Spinal cord (tissue), 10 donors: ENCODE data around the gene CDHR4. TPM values are rescaled to one million over a fixed set of nuclear protein-coding genes. Genes with fewer than 3 reads are reported as not detected.
"Not testable (repeated sequence)": the region's sequence is repeated elsewhere in the genome, so short reads cannot be mapped to it uniquely, and the experiment has no call there.

Experiments
- DNase-seq, 6 donors: peaks; one replicate each; pipeline versions ENCODE4 v3.0.0 to v3.0.0-alpha.2; 2013 to 2015; ENCODE audit warnings: low spot score in 6 of 6, low read depth in 4 of 6
- H3K27ac ChIP-seq: one replicate; pipeline ENCODE4 v1.5.1; 2013; ENCODE audit warnings: low read depth, low read length, control low read depth
- H3K27me3 ChIP-seq: one replicate; pipeline ENCODE4 v1.6.1; 2013; ENCODE audit warnings: low read length; ENCODE audit not compliant: control insufficient read depth, insufficient read depth
- H3K36me3 ChIP-seq: one replicate; pipeline ENCODE4 v1.6.1; 2013; ENCODE audit warnings: low read length; ENCODE audit not compliant: control insufficient read depth, insufficient read depth
- H3K4me1 ChIP-seq: one replicate; pipeline ENCODE4 v1.6.1; 2013; ENCODE audit warnings: low read length; ENCODE audit not compliant: control insufficient read depth, insufficient read depth
- H3K4me3 ChIP-seq: one replicate; pipeline ENCODE4 v1.5.1; 2013; ENCODE audit warnings: low read depth, low read length, control low read depth
- H3K9me3 ChIP-seq: one replicate; pipeline ENCODE4 v1.6.1; 2013; ENCODE audit warnings: low read length; ENCODE audit not compliant: control insufficient read depth, insufficient read depth
- WGBS: methylation state at CpG from one replicate; pipeline ENCODE4 v1.1.5; 2013; ENCODE audit warnings: missing lambda C conversion rate; ENCODE audit not compliant: insufficient coverage; 5-methylcytosine and 5-hydroxymethylcytosine counted together
- polyA plus RNA-seq, 2 donors: library from polyadenylated mRNA; unstranded; fragments of 120-200 nt; gene quantifications; one replicate each; pipeline ENCODE4 v1.2.1, GENCODE V29; 2013; ENCODE audit not compliant: insufficient read length in 2 of 2
- total RNA-seq, 2 donors: library from RNA; depleted of rRNA in 1 of 2; stranded (reverse); fragments of 120-200 nt in 1 of 2; fragments of >200 nt in 1 of 2; gene quantifications; one replicate each; pipeline versions ENCODE4 v1.2.3 to v1.2.4, GENCODE V29; 2013 to 2014
- donor health status: healthy.

The CDHR4 gene
- total and polyA plus RNA-seq, 4 donors = 0.10 to 0.59 (median 0.37) TPM

DNA sequence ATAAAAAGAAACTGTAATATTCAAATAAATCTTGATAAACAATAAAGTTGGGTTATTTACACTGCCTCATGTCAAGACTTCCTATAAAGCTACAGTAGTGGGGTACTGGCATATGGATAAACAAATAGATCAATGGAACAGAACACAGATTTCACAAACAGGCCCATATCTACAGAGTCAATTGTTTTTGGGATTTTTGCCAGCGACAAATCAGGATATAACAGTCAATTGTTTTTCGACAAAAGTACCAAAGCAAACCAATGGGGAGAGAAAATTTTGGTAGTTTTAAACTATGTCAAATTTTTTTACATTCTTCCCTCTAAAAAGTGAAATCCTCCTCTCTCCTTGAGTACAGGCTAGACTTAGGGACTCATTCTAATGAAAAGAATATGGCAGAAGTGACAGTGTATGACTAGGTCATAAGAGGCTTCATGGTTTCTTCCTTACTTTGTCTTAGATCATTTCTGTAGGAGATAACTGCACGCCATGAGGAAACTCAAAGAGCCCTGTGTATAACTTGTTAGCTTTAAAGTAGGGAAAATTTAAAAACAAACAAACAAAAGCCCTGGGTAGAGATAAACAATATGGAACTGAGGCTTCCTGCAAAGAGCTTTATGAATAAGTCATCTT, 30.3 kb downstream of the CDHR4 start:
- DNase-seq = no peak
- Histone ChIP-seq H3K4me1 (no peaks in the 10 kb centered on the region), H3K36me3 (peaks cover 10% of the 10 kb centered on the region), H3K27ac (no peak overlapping the region), H3K27me3 (no peaks in the 10 kb centered on the region), H3K9me3 (no peaks in the 10 kb centered on the region), H3K4me3 (no peak overlapping the region)
- WGBS = no CpG with 5 or more reads among the region's 3 CpGs

DNA sequence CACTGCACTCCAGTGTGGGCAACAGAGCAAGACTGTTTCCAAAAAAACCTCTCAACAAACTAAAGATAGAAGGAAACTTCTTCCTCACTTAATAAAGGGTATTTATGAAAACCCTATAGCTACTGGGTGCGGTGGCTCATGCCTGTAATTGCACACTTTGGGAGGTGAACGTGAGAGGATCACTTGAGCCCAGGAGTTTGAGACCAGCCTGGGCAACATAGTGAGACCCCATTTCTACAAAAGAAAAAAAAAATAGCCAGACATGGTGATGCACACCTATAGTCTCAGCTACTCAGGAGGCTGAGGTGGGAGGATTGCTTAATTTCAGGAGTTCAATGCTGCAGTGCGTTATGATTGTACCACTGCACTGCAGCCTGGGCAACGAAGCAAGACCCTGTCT, 35.7 kb downstream of the CDHR4 start:
- H3K4me1 ChIP-seq = no peaks in the 10 kb centered on the region
- no peak overlapping the region for H3K27ac ChIP-seq
- H3K9me3 ChIP-seq = no peaks in the 10 kb centered on the region
- H3K36me3 ChIP-seq = peaks cover 9% of the 10 kb centered on the region
- DNase-seq = no peak
- H3K4me3 ChIP-seq = no peak overlapping the region
- H3K27me3 ChIP-seq = no peaks in the 10 kb centered on the region
- no CpG with 5 or more reads among the region's 4 CpGs for WGBS

DNA sequence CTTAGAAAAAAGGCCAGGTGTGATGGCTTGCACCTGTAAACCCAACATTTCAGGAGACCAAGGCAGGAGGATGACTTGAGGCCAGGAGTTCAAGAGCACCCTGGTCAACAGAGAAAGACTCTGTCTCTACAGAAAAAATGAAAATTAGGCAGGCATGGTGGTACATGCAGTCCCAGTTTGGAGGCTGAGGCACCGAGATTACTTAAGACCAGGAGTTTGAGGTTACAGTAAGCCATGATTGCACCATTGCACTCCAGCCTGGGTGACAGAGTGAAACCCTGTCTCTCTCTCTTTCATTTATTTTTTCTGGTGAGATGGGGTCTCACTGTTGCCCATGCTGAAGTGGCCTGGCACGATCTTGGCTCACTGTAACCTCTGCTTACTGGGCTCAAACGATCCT, 38.0 kb downstream of the CDHR4 start:
- Histone ChIP-seq H3K9me3 (no peaks in the 10 kb centered on the region), H3K4me1 (no peaks in the 10 kb centered on the region), H3K27ac (no peak overlapping the region), H3K36me3 (peaks cover 9% of the 10 kb centered on the region), H3K4me3 (no peak overlapping the region), H3K27me3 (no peaks in the 10 kb centered on the region)
- WGBS = 90% methylated on average over 2 of the region's 3 CpGs
- DNase-seq = no peak

DNA sequence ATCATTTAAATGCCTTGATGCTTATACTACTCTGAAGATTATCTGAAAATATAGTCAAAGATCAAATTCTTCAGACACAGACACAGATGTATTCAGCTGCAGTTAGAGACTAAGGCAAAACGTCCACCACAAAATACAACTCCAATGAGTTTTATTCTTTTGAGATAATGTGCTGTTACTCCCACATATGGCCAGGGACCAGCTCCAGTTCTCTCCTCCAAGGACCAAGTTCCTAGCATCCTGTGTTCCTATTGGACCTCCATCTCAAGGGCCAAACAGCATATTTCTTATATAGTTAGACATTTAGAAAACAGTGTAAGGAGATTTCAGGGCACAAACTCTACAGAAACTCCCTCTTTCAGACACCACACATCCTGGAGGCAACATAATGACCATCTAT, 40.4 kb downstream of the CDHR4 start:
- Histone ChIP-seq H3K4me1 (no peaks in the 10 kb centered on the region), H3K36me3 (peaks cover 3% of the 10 kb centered on the region)
- no CpG with 5 or more reads among the region's 1 CpG for WGBS

DNA sequence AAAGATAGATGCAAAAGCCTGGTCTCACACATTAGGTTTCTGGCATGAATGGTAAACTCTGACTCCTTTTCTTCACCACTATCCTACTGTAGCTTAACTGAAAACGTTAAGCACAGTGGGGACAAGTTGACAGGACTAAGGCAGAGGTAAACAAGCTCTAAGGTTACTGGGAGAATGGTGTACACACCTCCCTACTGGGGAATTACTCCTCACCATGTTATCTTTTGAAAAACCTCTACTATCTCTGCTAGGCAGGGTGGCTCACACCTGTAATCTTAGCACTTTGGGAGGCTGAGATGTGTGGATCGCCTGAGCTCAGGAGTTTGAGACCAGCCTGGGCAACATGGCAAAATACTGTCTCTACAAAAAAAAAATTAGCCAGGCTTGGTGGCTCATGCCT, 42.5 kb downstream of the CDHR4 start:
- H3K4me1 ChIP-seq = no peaks in the 10 kb centered on the region
- no peak for DNase-seq
- H3K27me3 ChIP-seq = no peaks in the 10 kb centered on the region
- H3K9me3 ChIP-seq = no peaks in the 10 kb centered on the region
- H3K36me3 ChIP-seq = peaks cover 3% of the 10 kb centered on the region
- H3K4me3 ChIP-seq = no peak overlapping the region
- WGBS = 89% methylated on average over 1 of the region's 2 CpGs
- H3K27ac ChIP-seq = no peak overlapping the region

More for the DNA sequence above, 40.4 kb downstream of the CDHR4 start:
- no peaks in the 10 kb centered on the region for H3K9me3 ChIP-seq
- H3K27me3 ChIP-seq = no peaks in the 10 kb centered on the region
- no peak overlapping the region for H3K4me3 ChIP-seq
- no peak for DNase-seq
- H3K27ac ChIP-seq = no peak overlapping the region

DNA sequence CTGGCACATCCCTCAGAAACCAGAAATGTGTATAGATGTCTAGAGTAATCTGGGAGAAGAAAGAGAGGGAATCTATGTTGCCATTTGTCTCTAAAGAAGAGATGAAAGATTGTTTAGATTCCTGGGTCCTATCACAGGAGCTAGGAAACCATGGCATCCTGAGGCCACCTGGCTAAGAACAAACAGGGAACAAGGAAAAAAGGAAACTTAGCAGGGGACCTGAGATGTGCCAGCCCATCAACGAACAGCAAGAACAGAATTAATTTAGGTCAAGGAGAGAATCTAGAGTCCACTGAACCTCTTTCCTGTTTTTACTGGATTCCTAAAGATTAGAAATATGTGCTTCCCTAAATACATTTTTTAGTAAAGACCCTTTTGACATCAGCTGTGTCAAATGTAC, 43.6 kb downstream of the CDHR4 start:
- no peak overlapping the region for H3K27ac ChIP-seq
- H3K4me3 ChIP-seq = no peak overlapping the region
- H3K27me3 ChIP-seq = no peaks in the 10 kb centered on the region
- H3K9me3 ChIP-seq = no peaks in the 10 kb centered on the region
- H3K4me1 ChIP-seq = no peaks in the 10 kb centered on the region
- no peak for DNase-seq
- WGBS = no CpG with 5 or more reads among the region's 1 CpG
- H3K36me3 ChIP-seq = no peaks in the 10 kb centered on the region

DNA sequence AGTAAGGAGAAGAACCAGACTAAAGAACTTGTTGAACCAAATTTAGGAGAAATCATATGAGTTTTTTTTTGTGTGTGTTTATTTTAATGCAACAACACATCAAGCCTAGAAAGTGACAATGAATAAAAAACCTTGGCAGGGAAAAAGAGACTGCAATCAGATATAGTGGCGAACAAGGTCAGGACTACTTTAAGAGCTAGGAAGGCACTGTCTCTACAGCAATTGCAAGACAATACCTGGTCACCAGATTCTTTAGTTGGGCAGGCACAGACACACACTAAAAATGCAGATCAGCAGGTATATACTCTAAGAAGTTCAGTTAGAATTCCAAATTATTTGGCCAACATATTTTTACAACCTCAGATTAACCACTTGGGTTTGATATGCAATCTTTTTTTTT, 45.1 kb downstream of the CDHR4 start:
- H3K27ac ChIP-seq = no peak overlapping the region

DNA sequence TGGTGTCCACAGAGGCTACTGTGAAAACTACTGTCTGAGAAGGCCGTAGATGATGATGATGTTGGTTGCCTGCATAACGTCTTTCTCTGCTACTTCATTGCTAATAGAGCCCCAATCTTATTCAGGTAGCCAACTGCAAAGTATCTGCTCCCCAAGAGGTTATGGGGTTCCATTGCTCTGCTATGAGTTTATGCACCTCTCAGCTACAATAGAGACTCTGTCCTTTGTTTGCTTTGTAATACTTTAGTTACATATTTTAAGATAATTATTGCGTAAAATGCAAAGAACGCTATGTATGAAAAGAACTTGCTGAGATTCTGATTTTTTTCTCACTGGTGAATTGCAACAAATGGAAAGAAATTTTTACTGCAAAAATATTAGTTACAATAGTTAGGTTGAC, 48.2 kb downstream of the CDHR4 start:
- Histone ChIP-seq H3K4me1 (no peaks in the 10 kb centered on the region), H3K4me3 (no peak overlapping the region), H3K27ac (no peak overlapping the region), H3K9me3 (no peaks in the 10 kb centered on the region), H3K27me3 (no peaks in the 10 kb centered on the region), H3K36me3 (peaks cover 11% of the 10 kb centered on the region)
- DNase-seq = no peak
- 100% methylated on average over 1 of the region's 4 CpGs for WGBS

More for the DNA sequence above, 45.1 kb downstream of the CDHR4 start:
- Histone ChIP-seq H3K9me3 (no peaks in the 10 kb centered on the region), H3K4me3 (no peak overlapping the region), H3K27me3 (no peaks in the 10 kb centered on the region), H3K36me3 (peaks cover 5% of the 10 kb centered on the region), H3K4me1 (no peaks in the 10 kb centered on the region)
- WGBS = 100% methylated on average over 1 of the region's 1 CpG
- DNase-seq = no peak

DNA sequence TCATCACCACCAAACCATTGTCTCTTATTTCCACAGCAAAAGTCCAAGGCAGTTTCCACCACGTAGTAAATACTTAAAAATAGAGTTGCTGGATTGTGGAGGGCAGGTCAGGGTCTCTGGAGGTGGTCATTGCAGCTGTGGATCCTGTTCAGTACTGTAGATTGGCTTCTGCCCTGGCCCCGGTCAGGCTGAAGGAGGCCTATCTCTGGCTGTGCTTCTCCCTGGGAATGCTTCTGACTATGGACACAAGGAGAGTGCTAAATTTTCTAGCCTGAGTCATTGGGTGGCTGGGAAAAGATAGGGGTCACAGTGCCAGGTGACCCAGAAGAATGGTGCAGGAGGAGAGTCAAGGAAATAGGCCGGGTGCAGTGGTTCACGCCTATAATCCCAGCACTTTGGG, 49.6 kb downstream of the CDHR4 start:
- H3K36me3 ChIP-seq = peaks cover 14% of the 10 kb centered on the region
- 83% methylated on average over 3 of the region's 4 CpGs for WGBS
- H3K27ac ChIP-seq = no peak overlapping the region
- H3K9me3 ChIP-seq = no peaks in the 10 kb centered on the region
- no peaks in the 10 kb centered on the region for H3K4me1 ChIP-seq
- H3K27me3 ChIP-seq = no peaks in the 10 kb centered on the region
- DNase-seq = no peak
- no peak overlapping the region for H3K4me3 ChIP-seq

DNA sequence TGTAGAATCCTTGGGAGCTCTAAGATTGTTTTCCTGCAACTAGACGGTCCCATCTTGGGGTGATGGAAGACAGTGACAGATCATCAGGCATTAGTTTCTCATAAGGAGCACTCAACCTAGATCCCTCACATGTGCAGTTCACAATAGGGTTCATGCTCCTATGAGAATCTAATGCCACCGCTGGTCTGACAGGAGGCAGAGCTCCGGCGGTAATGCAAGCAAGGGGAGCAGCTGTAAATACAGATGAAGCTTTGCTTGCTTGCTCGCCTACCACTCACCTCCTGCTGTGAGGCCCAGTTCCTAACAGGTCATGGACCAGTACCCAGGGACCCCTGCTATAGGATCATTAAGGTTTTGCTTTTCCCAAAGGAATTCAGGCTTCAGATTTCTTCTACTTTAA, 50.8 kb downstream of the CDHR4 start:
- WGBS = 76% methylated on average over 4 of the region's 5 CpGs

More for the DNA sequence above, 50.8 kb downstream of the CDHR4 start:
- DNase-seq, H3K4me1 ChIP-seq, H3K4me3 ChIP-seq, H3K27ac ChIP-seq, H3K9me3 ChIP-seq, H3K27me3 ChIP-seq: not testable (repeated sequence)
- peaks cover 14% of the 10 kb centered on the region for H3K36me3 ChIP-seq
